Activated naive CD8-positive, alpha-beta T cell (primary cell): Measurements from ENCODE around the gene CNGB1.

Experiments used
- H3K27ac Mint-ChIP-seq: one replicate; pipeline ENCODE4 v1.8.0; 2021; ENCODE audit warnings: mixed read lengths
- H3K27me3 Mint-ChIP-seq: one replicate; pipeline ENCODE4 v1.8.0; 2021; ENCODE audit warnings: mixed read lengths
- H3K36me3 Mint-ChIP-seq: one replicate; pipeline ENCODE4 v1.8.0; 2021; ENCODE audit warnings: mixed read lengths
- H3K4me1 Mint-ChIP-seq: one replicate; pipeline ENCODE4 v1.8.0; 2021; ENCODE audit warnings: low read depth, mixed read lengths
- H3K4me3 Mint-ChIP-seq: one replicate; pipeline ENCODE4 v1.8.0; 2021; ENCODE audit warnings: mild to moderate bottlenecking, mixed read lengths
- H3K9me3 Mint-ChIP-seq: one replicate; pipeline ENCODE4 v1.8.0; 2021; ENCODE audit warnings: low read depth, mixed read lengths

The CNGB1 gene

GRCh38 chr16:57969451-57970123 lies 1.3 kb downstream of the CNGB1 start:
- Mint-ChIP-seq H3K9me3 (no peaks in the 10 kb centered on the region), H3K4me1 (no peaks in the 10 kb centered on the region), H3K27me3 (no peaks in the 10 kb centered on the region), H3K4me3 (no peak overlapping the region), H3K36me3 (no peaks in the 10 kb centered on the region), H3K27ac (no peak overlapping the region)

- Mint-ChIP-seq H3K9me3 (no peaks in the 10 kb centered on the region), H3K4me3 (no peak overlapping the region), H3K27ac (no peak overlapping the region), H3K27me3 (no peaks in the 10 kb centered on the region), H3K4me1 (no peaks in the 10 kb centered on the region), H3K36me3 (no peaks in the 10 kb centered on the region)
Measured at GRCh38 chr16:57967916-57968315, 3.0 kb downstream of the CNGB1 start.

- Mint-ChIP-seq H3K27ac (no peak overlapping the region), H3K36me3 (no peaks in the 10 kb centered on the region), H3K27me3 (no peaks in the 10 kb centered on the region), H3K9me3 (no peaks in the 10 kb centered on the region), H3K4me3 (no peak overlapping the region), H3K4me1 (no peaks in the 10 kb centered on the region)
Measured at GRCh38 chr16:57966986-57967385, 3.9 kb downstream of the CNGB1 start.

- H3K27me3 Mint-ChIP-seq, result no peaks in the 10 kb centered on the region
- no peaks in the 10 kb centered on the region for H3K4me1 Mint-ChIP-seq
- no peak overlapping the region for H3K4me3 Mint-ChIP-seq
- no peaks in the 10 kb centered on the region for H3K9me3 Mint-ChIP-seq
- H3K36me3 Mint-ChIP-seq, result no peaks in the 10 kb centered on the region
- no peak overlapping the region for H3K27ac Mint-ChIP-seq
Measured at GRCh38 chr16:57966204-57966771, 4.6 kb downstream of the CNGB1 start.

GRCh38 chr16:57964157-57964700 lies 6.7 kb downstream of the CNGB1 start:
- Mint-ChIP-seq H3K9me3 (no peaks in the 10 kb centered on the region), H3K4me1 (no peaks in the 10 kb centered on the region), H3K4me3 (no peak overlapping the region), H3K36me3 (no peaks in the 10 kb centered on the region), H3K27ac (no peak overlapping the region), H3K27me3 (no peaks in the 10 kb centered on the region)

- Mint-ChIP-seq H3K36me3 (no peaks in the 10 kb centered on the region), H3K4me1 (no peaks in the 10 kb centered on the region), H3K4me3 (no peak overlapping the region), H3K27ac (no peak overlapping the region), H3K27me3 (no peaks in the 10 kb centered on the region), H3K9me3 (no peaks in the 10 kb centered on the region)
Measured at GRCh38 chr16:57962756-57963155, 8.2 kb downstream of the CNGB1 start.

GRCh38 chr16:57962046-57962445 lies 8.9 kb downstream of the CNGB1 start:
- Mint-ChIP-seq H3K9me3 (no peaks in the 10 kb centered on the region), H3K4me1 (no peaks in the 10 kb centered on the region), H3K27me3 (no peaks in the 10 kb centered on the region), H3K27ac (no peak overlapping the region), H3K4me3 (no peak overlapping the region), H3K36me3 (no peaks in the 10 kb centered on the region)

- Mint-ChIP-seq H3K27ac (no peak overlapping the region), H3K9me3 (no peaks in the 10 kb centered on the region), H3K4me1 (no peaks in the 10 kb centered on the region), H3K4me3 (no peak overlapping the region), H3K36me3 (no peaks in the 10 kb centered on the region), H3K27me3 (no peaks in the 10 kb centered on the region)
Measured at GRCh38 chr16:57961538-57961937, 9.4 kb downstream of the CNGB1 start.

GRCh38 chr16:57960826-57961472 lies 10.0 kb downstream of the CNGB1 start:
- Mint-ChIP-seq H3K36me3 (no peaks in the 10 kb centered on the region), H3K9me3 (no peaks in the 10 kb centered on the region), H3K27ac (no peak overlapping the region), H3K4me3 (no peak overlapping the region), H3K4me1 (no peaks in the 10 kb centered on the region), H3K27me3 (no peaks in the 10 kb centered on the region)

GRCh38 chr16:57960310-57960709 lies 10.6 kb downstream of the CNGB1 start:
- Mint-ChIP-seq H3K4me3 (no peak overlapping the region), H3K4me1 (no peaks in the 10 kb centered on the region), H3K27ac (no peak overlapping the region), H3K9me3 (no peaks in the 10 kb centered on the region), H3K36me3 (no peaks in the 10 kb centered on the region), H3K27me3 (no peaks in the 10 kb centered on the region)

GRCh38 chr16:57959804-57960203 lies 11.1 kb downstream of the CNGB1 start:
- Mint-ChIP-seq H3K27me3 (no peaks in the 10 kb centered on the region), H3K36me3 (no peaks in the 10 kb centered on the region)

GRCh38 chr16:57959121-57959520 lies 11.8 kb downstream of the CNGB1 start:
- Mint-ChIP-seq H3K4me1 (no peaks in the 10 kb centered on the region), H3K27me3 (no peaks in the 10 kb centered on the region), H3K9me3 (no peaks in the 10 kb centered on the region), H3K4me3 (no peak overlapping the region), H3K27ac (no peak overlapping the region), H3K36me3 (no peaks in the 10 kb centered on the region)

More at GRCh38 chr16:57959804-57960203, 11.1 kb downstream of the CNGB1 start:
- Mint-ChIP-seq H3K9me3 (no peaks in the 10 kb centered on the region), H3K4me1 (no peaks in the 10 kb centered on the region), H3K4me3 (no peak overlapping the region), H3K27ac (no peak overlapping the region)

GRCh38 chr16:57958544-57958943 lies 12.4 kb downstream of the CNGB1 start:
- Mint-ChIP-seq H3K4me3 (no peak overlapping the region), H3K27me3 (no peaks in the 10 kb centered on the region), H3K9me3 (no peaks in the 10 kb centered on the region), H3K27ac (no peak overlapping the region), H3K4me1 (no peaks in the 10 kb centered on the region), H3K36me3 (no peaks in the 10 kb centered on the region)

GRCh38 chr16:57957673-57958392 lies 13.1 kb downstream of the CNGB1 start:
- Mint-ChIP-seq H3K4me1 (no peaks in the 10 kb centered on the region), H3K27ac (no peak overlapping the region), H3K9me3 (no peaks in the 10 kb centered on the region), H3K4me3 (no peak overlapping the region), H3K27me3 (no peaks in the 10 kb centered on the region), H3K36me3 (no peaks in the 10 kb centered on the region)
